GM18519 (cell line): ENCODE data around the gene UPK1A.
"Not testable (repeated sequence)": the region's sequence is repeated elsewhere in the genome, so short reads cannot be mapped to it uniquely, and the experiment has no call there.

Experiments
- ATAC-seq: cut with Tn5 transposase; IDR thresholded peaks from one replicate; pipeline ENCODE4 v1.9.1; 2021; ENCODE audit warnings: mild to moderate bottlenecking, moderate library complexity; ENCODE audit not compliant: unreplicated experiment, low FRiP score

Gene UPK1A

DNA sequence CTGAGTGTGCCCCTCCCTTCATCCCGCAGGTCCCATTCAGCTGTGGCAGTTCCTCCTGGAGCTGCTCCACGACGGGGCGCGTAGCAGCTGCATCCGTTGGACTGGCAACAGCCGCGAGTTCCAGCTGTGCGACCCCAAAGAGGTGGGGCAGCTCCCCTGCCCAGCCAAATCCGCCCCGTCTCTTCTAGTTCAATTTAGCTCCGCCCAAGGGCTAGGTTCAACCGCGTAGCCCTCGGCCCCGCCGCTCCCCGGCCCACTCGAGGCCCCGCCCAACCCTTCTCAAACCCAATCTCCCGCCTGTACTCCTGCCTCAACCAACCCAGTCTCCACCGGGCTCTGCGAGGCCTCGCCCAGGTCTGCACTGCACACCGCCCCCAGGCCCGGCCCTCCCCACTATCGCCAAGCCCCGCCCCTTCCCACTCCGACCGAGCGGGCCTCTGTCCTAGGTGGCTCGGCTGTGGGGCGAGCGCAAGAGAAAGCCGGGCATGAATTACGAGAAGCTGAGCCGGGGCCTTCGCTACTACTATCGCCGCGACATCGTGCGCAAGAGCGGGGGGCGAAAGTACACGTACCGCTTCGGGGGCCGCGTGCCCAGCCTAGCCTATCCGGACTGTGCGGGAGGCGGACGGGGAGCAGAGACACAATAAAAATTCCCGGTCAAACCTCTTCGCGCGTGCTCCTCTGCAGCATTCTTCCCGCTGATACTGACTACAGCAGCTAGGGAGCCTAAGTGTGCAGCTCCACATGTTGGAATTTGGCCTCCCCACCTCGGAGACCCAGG, 21.9 kb upstream of the UPK1A start:
- ATAC-seq = peak; percentile 53

- ATAC-seq = no peak
Measured at GRCh38 chr19:35644987-35645679, 21.2 kb upstream of the UPK1A start.

DNA sequence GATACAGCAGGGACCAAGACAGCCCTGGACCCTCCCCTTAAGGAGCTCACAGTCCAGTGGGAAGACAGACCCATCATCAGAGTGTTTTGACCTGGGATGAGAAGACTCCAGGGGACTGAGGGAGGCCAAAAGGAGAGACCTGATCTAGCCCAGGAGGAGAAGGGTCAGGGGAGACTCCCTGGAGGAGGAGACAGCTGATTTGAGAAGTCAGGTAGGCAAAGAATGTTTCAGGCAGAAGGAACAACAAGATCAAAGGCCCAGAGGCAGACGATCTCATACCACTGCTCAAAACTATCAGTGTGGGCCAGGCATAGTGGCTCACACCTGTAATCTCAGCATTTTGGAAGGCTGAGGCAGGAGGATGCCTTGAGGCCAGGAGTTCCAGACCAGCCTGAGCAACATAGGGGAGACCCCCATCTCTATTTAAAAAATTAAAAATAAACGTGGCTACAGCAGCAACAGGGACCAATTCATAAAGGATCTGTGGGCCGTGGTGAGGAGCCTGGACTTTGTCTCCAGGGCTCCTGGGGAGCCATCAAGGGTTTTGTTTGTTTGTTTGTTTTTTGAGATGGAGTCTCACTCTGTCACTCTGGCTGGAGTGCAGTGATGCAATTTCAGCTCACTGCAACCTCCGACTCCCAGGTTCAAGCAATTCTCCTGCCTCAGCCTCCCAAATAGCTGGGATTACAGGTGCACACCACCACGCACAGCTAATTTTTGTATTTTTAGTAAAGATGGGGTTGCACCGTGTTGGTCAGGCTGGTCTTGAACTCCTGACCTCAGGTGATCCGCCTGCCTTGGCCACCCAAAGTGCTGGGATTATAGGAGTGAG, 20.4 kb upstream of the UPK1A start:
- ATAC-seq = no peak

GRCh38 chr19:35648017-35648961, 18.0 kb upstream of the UPK1A start, which contains the start of gene COX6B1:
Gene COX6B1, plus strand, starts transcription at chr19:35648323. Its CDS starts 2,921 bp downstream, at chr19:35651244.
- peak; percentile 46 for ATAC-seq

DNA sequence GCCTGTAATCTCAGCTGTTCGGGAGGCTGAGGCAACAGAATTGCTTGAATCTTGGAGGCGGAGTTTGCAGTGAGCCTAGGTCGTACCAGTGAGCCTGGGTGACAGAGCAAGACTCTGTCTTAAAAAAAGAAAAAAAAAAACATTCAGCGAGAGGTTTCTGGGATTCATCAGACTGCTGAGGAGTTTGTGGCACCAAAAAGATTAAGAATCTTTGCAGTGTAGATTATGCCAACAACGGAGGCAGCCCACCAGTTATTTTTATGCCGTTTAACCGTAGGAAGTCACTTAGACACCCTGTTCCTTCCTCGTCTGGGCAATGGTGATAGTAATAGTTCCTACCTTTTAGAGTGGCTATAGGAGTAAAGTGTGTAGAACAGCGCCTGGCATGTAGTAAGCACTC, 15.7 kb upstream of the UPK1A start:
- no peak for ATAC-seq

- ATAC-seq = not testable (repeated sequence)
Measured at GRCh38 chr19:35654828-35655227, 11.5 kb upstream of the UPK1A start.

DNA sequence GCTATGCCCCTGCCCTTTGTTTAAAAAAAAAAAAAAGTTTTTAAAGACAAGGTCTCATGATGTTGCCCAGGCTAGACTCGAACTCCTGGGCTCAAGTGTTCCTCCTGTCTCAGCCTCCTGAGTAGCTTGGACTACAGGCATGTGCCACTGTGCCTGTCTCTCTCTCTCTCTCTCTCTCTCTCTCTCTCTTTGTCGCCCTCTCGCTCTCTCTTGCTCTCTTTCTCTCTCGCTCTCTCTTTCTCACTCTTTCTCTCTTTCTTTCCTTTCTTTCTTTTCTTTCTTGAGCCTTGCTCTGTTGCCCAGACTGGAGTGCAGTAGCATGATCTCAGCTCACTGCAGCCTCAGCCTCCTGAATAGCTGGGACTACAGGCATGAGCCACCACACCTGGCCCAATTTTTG, 10.7 kb upstream of the UPK1A start:
- no peak for ATAC-seq

DNA sequence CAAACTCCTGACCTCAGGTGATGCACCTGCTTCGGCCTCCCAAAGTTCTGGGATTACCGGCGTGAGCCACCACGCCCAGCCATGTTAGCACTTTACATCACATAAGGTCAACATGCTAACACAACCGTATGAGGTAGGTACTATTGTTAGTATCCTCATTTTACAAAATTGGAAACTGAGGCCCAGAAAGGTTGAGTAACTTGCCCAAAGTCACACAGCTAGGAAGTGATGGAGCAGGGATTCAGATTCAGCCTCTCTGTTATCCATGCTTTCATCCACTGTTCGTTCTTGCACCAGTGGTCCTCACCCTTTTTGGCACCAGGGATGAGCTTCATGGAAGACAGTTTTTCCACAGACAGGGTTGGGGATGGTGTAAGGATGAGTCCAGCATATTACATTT, 9.6 kb upstream of the UPK1A start:
- no peak for ATAC-seq

DNA sequence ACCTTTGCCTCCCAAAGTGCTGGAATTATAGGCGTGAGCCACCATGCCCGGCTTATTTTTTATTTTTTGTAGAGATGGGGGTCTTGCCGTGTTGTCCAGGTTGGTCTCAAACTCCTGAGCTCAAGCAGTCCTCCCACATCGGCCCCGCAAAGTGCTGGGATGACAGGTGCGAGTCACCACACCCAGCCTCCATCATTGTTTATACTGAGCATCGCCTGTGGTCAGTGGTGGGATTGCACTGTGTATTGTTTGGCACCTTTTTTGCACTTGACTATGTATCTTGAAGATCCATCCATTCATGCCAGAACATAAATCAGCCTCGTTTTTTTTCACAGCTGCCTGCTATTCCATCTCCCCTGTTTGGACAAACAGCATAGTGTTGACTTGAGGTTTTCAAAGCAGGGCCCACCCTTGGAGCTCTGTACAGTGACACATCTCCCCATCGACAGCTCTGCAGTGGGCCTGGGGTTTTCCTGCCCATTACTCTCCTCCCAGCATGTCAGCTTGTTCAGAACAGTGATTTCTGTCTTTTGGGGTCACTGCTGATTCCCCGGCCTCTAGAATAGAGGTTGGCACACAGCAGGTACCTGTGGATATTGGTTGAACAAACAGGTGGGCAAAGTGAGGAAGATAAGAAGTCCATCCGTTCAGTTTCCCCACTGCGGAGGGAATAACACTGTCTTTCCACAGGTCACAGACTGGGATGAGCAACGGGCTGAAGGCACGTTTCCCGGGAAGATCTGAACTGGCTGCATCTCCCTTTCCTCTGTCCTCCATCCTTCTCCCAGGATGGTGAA, 8.2 kb upstream of the UPK1A start:
- ATAC-seq = no peak

DNA sequence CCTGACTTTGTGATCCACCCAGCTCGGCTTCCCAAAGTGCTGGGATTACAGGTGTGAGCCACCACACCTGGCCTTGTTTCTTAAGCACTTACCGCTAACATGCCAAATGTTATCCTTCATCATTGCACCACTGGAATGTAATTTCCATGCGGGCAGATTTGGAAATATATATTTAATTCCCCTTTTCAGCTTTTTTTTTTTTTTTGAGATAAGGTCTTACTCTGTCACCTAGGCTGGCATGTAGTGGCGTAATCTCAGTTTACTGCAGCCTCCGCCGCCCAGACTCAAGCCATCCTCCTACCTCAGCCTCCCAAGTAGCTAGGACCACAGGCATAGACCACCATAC, 4.3 kb upstream of the UPK1A start:
- ATAC-seq = no peak

GRCh38 chr19:35663981-35664380, 2.3 kb upstream of the UPK1A start:
- no peak for ATAC-seq

DNA sequence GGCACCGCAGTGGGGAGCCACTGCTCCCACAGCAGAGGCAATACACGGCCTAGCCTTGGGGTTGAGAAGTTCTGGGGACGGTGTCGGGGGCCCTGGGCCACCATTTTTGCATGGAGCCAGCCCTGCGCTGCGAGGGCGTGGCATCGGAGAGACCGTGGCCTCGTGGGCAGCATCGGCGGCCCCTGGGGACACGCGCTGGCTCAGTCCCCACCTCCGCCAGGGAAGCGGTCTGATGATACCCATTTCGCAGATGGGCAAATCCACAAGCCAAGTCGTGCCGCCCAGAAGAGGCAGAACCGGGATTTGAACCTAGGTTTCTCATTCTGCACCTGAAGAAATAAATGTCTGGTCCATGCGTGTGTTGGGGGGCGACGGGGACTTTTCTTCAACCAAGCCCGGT, 1.2 kb upstream of the UPK1A start:
- no peak for ATAC-seq

- no peak for ATAC-seq
Measured at GRCh38 chr19:35665604-35666003, 713 bp upstream of the UPK1A start.

DNA sequence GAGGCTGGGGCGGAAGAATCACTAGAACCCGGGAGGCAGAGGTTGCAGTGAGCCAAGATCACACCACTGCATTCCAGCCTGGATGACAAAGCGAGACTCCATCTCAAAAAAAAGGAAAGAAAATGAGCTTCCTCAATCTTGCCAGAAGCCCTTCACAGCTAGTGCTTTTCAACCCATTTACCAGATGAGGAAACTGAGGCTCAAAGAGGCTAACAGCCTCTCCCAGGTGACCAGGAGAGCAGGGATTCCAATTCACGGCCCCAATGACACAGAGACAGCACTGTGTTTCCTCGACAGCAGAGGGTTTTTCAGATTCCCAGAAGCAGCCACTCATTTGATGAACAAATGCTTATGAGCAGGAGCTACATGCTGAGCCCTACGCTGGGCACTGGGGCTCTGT, 3.2 kb downstream of the UPK1A start:
- ATAC-seq = no peak

- ATAC-seq = no peak
Measured at GRCh38 chr19:35669974-35670373, 3.7 kb downstream of the UPK1A start.

- no peak for ATAC-seq
Measured at GRCh38 chr19:35670686-35671085, 4.4 kb downstream of the UPK1A start.

GRCh38 chr19:35671818-35672217, 5.5 kb downstream of the UPK1A start:
- ATAC-seq = no peak

- no peak for ATAC-seq
Measured at GRCh38 chr19:35673121-35673804, 6.9 kb downstream of the UPK1A start.
